HG03280 (cell line): ENCODE measurements around the gene TSFM.
"Not testable (repeated sequence)": the region's sequence is repeated elsewhere in the genome, so short reads cannot be mapped to it uniquely, and the experiment has no call there.

Source experiments
- ATAC-seq: cut with Tn5 transposase; IDR thresholded peaks from one replicate; pipeline ENCODE4 v1.9.1; 2021; ENCODE audit warnings: mild to moderate bottlenecking, moderate library complexity; ENCODE audit not compliant: unreplicated experiment

The TSFM gene

GRCh38 chr12:57762463-57762862 is 20.1 kb upstream of the TSFM start:
- no peak for ATAC-seq

- no peak for ATAC-seq
These were observed 18.5 kb upstream of the TSFM start for GRCh38 chr12:57763881-57764661.

GRCh38 chr12:57764662-57765002 is 18.0 kb upstream of the TSFM start:
- peak; percentile 9 for ATAC-seq

GRCh38 chr12:57765003-57765697 is 17.4 kb upstream of the TSFM start:
- ATAC-seq, result peak; percentile 66

GRCh38 chr12:57765698-57766463 is 16.7 kb upstream of the TSFM start:
- ATAC-seq, result no peak

- no peak for ATAC-seq
These were observed 15.9 kb upstream of the TSFM start, which contains the start of gene CYP27B1 for GRCh38 chr12:57766464-57767304. Gene CYP27B1, minus strand, starts transcription at chr12:57767078. Its CDS starts 37 bp downstream, at chr12:57767041.

- ATAC-seq, result no peak
These were observed 15.3 kb upstream of the TSFM start for GRCh38 chr12:57767305-57767698.

- ATAC-seq, result no peak
These were observed 14.7 kb upstream of the TSFM start for GRCh38 chr12:57767876-57768275.

GRCh38 chr12:57769594-57769993 is 13.0 kb upstream of the TSFM start:
- ATAC-seq, result no peak

- ATAC-seq, result no peak
These were observed 11.9 kb upstream of the TSFM start for GRCh38 chr12:57770734-57771133.

- peak; percentile 73 for ATAC-seq
These were observed 11.2 kb upstream of the TSFM start for GRCh38 chr12:57771236-57771872.

- ATAC-seq, result peak; percentile 78
These were observed 10.6 kb upstream of the TSFM start, which contains the start of gene METTL1 for GRCh38 chr12:57771873-57772428. Gene METTL1, minus strand, starts transcription at chr12:57772105. Its CDS starts 22 bp downstream, at chr12:57772083.

- ATAC-seq, result peak; percentile 15
These were observed 9.9 kb upstream of the TSFM start, which contains the start of gene EEF1AKMT3 for GRCh38 chr12:57772429-57773322. Gene EEF1AKMT3, plus strand, starts transcription at chr12:57772614. Its CDS starts 111 bp downstream, at chr12:57772725.

GRCh38 chr12:57774634-57775033 is 8.0 kb upstream of the TSFM start:
- not testable (repeated sequence) for ATAC-seq

GRCh38 chr12:57775044-57775443 is 7.5 kb upstream of the TSFM start:
- ATAC-seq, result no peak

GRCh38 chr12:57775563-57776246 is 6.9 kb upstream of the TSFM start:
- ATAC-seq, result no peak

- no peak for ATAC-seq
These were observed 6.4 kb upstream of the TSFM start for GRCh38 chr12:57776247-57776587.

GRCh38 chr12:57777367-57777766 is 5.2 kb upstream of the TSFM start:
- ATAC-seq, result no peak
